NCI-H748 treated with DMSO at 0.1 percent for 48 hours (cell line): ENCODE data around the gene RPUSD1.

Source experiments
- DNase-seq: peaks from one replicate; lab custom pipeline; 2025; lab: John Stamatoyannopoulos, UW

RPUSD1 gene

DNA sequence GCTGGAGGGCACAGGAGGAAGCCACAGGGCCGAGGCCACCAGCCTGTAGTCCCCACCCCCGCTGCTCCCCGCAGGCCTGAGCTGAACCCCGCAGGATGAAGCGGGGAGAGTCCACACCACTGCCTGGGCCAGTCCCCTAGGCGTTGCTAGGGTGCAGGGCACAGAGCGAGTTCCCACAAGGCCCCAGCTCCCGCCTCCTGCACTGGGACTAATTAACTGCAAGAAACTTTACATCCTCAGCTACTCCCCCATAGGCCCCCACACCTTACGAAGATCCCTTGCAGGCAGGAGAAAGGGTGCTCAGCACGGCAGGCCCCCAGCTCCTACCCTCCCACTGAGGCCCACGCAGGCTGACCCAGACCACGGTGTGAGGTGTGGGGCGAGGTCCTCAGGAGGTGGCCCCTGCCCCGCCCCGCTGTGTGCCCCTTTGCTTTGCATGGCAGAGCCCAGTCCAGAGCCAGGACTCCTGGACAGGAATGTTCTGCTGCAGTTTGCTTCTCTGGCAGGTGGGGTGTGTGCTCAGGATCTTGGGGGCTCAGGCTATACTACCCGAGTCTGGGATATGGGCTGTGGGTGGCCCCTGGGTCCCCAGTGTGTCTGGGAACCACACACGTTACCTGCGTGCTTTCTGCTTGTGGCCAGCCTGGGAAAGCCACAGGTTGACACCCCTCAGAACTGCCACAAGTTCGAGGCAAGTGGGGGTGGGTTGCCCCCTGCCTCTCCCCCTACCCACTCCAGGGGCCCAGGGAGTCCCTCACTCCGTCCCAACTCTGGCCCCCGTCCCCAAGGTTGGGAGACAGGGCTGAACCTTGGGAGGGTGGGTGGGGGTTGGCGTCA lies 11.1 kb upstream of the RPUSD1 start:
- no peak for DNase-seq

DNA sequence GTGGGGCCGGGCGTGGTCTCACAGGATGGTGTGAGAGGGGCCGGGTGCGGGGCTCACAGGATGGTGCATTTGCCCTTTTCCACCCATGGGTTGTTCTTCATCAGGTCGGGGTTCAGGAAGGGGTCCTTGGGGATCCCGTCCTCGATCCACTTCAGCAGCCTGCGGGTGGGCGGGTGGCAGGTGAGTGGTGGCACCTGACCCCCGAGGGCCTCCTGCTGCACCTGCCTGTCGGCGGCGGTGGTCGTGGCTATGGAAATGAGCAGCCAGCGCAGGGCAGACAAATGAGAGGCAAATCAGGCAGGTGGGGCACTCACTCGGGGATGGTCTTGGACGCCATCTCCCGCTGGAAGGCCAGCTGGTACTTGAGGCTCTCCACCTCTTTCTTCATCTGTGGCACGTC lies 10.5 kb upstream of the RPUSD1 start:
- no peak for DNase-seq

DNA sequence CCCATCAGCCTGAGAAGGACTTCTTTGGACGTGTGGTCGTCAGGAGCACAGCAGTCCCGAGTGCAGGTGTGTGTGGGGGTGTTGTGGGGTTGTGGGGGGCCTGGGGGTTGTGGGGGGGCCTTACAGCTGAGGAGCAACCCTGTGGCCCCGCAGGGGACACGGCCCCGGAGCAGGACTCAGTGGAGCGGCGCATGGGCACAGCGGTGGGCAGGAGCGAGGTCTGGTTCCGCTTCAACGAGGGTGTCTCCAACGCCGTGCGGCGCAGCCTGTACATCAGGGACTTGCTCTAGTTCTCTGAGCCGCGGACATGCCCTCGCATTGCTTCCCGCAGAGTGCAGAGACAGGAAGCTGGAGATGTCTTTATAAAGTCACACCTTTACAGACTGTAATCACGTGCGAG lies 9.5 kb upstream of the RPUSD1 start:
- no peak for DNase-seq

DNA sequence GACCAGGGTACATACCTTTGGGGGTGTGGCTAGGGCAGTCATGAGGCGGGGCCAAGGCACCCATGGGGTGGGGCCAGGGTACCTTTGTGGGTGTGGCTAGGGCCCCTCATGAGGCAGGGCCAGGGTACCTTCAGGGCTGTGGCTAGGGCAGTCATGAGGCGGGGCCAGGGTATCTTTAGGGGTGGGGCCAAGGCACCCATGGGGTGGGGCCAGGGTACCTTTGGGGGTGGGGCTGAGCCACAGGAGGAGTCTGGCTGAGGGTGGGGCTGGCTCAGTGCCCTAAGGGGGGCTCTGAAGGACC lies 8.9 kb upstream of the RPUSD1 start:
- DNase-seq, result no peak

DNA sequence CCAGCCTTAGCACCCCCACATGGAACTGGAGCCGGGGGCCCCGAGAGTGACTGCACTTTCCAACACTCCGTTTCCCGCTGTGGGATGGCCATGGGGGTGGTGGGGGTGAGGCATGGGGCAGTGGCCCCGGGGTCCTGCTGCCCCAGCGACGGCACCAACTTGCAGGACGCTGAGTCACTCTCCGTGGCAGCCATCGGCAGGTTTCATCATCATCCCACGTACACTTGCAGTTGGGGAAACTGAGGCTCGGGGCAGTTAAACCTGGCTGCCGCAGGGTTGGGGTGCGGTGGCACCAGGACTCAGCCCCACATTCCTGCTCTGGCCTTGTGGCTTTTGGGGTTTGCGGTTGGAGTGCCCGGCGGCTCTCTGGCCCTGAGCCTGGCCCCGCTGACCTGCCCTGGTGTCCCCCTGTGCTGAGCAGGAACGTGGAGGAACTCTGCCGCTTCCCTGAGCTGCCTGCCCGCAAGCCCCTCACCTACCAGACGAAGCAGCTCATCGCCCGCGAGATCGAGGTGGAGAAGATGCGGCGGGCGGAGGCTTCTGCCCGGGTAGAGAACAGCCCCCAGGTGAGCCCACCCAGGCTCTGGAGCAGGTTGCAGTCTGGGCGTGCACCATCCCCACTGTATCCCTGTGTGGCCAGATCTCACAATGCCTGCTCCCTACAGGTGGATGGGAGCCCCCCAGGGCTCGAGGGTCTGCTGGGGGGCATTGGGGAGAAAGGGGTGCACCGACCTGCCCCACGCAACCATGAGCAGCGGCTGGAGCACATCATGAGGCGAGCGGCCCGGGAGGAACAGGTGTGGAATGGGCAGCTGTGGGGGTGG lies 8.3 kb upstream of the RPUSD1 start:
- DNase-seq, result no peak

DNA sequence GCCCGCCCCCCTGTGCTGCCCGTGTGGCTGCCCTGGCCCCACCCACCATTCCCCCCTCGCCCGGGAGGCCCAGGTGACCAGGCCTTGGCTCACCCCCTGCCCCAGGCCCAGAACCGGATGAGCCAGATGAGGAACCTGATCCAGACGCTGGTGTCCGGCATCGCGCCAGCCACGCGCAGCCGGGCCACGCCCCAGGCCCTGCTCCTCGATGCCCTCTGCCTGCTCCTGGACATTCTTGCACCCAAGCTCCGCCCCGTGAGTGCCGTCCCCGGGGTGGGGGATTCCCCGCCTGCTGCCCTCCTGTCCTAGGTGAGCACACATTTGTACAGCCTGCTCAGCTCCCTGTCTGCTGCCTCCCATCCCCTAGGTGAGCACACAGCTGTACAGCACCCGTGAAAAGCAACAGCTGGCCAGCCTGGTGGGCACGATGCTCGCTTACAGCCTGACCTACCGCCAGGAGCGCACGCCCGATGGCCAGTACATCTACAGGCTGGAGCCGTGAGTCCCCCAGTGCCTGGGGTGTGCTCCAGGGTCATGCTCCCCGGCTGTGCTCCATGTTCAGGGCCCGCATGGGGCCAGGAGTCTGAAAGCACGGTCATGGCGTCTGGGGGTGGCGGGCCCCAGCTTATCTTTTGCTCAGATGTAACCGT lies 7.5 kb upstream of the RPUSD1 start:
- DNase-seq, result no peak

DNA sequence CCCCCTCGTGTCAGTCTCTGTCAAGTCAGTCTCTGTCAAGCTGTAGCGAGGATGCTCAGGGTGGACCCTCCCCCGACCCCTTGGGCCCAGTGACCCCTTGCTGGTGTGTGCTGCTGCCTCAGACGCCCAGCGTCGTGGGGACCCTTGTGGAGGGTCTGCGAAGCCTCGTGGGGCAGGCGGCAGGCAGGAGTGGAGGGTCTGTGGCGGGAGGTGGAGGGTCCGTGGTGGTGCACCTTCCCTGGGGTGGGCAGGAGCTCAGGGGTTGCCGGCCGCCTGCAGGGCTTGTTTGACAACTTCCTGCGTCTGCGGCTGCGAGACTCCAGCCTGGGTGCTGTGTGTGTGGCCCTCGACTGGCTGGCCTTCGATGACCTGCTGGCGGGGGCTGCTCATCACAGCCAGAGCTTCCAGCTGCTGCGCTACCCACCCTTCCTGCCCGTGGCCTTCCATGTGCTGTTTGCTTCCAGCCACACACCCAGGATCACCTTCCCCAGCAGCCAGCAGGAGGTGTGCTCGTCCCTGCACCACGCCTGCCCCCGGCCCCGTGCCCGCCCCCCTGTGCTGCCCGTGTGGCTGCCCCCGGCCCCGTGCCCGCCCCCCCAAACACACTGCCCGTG lies 6.8 kb upstream of the RPUSD1 start:
- DNase-seq, result no peak

DNA sequence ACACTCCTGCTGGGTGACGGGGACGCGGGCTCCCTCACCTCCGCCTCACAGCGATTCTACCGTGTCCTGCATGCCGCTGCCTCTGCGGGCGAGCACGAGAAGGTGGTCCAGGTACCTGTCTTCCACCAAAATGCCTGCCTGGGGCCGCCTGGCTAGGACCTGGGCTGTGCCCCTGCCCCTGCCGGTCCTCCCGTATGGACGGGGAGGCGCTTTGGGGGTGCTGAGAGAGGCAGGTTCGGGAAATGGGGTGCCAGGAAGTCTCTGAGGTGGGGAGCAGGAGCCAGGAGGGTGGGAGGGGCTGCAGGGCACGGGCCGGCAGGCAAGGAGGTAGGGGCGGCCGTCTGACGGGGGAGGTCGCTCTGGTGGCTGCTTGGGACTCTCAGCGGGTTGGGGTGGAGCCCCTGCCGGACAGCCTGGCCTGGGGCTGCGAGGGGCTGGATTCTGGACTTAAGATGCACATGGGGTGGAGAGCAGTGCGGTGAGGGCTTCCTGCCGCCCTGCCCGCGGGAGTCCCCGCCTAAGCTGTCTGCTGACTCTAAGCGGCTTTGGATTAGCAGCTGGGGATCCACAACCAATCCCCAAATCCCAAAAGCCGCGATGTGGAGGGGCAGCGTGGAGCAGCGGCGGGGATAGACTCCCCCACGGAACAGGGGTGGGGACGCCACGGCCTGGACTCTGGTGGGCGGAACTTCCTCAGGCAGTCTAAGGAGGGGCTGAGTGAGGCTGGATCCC lies 6.1 kb upstream of the RPUSD1 start:
- DNase-seq, result no peak

DNA sequence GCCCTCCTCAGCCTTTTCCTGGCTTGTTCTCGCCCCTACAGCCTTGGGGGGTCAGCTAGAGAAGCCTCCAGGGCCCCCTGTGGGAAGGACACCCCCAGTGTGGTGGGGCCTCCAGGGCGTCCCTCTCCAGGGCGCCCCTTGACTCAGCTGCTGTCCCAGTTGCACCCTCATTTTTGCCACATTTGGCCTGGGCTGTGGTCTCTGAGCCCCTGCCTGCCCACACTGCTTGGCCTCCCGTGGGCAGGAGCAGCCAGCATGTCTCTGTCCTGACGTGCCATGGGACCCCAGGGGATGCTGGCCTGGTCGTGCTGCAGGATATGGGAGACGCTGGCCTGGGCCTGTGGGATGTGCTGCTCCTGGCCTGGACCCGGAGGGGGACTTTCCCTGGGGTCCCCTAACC lies 5.2 kb upstream of the RPUSD1 start:
- no peak for DNase-seq

DNA sequence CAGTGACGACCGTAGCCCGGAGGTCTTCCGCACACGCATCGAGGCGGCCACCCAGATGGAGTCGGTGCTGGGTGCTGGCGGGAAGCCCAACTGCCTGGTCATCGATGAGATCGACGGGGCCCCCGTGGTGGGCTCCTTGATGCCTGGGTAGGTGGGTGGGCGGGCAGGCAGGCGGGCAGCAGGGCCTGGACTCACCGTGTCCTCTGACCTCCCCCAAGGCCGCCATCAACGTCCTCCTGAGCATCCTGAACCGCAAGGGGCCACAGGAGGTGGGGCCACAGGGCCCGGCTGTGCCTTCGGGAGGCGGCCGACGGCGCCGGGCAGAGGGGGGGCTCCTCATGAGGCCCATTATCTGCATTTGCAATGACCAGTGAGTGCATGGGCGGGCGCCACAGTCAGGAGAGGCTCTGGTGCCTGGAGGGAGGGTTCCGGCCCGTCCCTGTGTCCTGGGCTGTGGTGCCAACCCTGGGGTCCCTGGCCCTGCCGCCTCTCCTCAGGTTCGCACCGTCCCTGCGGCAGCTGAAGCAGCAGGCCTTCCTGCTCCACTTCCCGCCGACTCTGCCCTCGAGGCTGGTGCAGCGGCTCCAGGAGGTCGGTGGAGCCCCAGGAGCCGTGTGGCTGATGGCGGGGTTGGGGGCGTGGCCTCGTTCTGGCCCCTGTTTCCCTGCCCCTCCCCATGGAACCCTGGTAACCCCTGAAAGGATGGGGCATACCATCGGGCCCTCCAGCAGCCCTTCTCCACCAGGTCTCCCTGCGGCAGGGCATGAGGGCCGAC lies 4.2 kb upstream of the RPUSD1 start:
- no peak for DNase-seq

DNA sequence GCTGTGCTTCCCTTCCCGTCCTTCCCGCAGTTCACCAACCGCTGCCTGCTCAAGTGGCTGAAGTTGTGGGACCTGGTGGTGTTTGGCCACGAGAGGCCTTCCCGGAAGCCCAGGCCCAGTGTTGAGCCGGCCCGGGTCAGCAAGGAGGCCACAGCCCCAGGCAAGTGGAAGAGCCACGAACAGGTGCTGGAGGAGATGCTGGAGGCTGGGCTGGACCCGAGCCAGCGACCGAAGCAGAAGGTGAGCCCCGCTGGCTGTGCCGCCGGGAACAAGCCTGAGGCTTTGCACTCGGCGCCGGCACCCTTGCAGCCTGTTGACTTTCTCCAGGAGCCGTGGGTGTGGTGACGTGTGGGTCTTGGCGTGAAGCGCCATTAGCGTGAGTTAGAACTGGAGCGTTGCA lies 3.0 kb upstream of the RPUSD1 start:
- no peak for DNase-seq

DNA sequence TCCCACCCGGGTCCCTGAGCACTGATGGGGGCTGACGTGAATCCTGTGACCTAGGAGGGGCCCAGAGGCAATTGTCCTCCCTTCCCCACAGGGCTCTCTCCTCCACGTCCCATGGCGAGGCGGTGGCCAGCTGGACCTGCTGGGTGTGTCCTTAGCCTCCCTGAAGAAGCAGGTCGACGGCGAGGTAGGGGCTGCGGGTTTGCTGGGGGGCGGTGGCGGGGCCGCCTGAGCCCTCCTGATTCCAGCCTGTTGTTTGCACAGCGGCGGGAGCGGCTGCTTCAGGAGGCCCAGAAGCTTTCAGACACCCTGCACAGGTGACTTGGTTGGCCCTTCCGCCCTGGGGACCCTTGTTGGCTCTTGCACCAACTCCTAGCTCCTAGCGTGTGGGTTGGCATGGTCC lies 1.9 kb upstream of the RPUSD1 start:
- DNase-seq, result no peak

DNA sequence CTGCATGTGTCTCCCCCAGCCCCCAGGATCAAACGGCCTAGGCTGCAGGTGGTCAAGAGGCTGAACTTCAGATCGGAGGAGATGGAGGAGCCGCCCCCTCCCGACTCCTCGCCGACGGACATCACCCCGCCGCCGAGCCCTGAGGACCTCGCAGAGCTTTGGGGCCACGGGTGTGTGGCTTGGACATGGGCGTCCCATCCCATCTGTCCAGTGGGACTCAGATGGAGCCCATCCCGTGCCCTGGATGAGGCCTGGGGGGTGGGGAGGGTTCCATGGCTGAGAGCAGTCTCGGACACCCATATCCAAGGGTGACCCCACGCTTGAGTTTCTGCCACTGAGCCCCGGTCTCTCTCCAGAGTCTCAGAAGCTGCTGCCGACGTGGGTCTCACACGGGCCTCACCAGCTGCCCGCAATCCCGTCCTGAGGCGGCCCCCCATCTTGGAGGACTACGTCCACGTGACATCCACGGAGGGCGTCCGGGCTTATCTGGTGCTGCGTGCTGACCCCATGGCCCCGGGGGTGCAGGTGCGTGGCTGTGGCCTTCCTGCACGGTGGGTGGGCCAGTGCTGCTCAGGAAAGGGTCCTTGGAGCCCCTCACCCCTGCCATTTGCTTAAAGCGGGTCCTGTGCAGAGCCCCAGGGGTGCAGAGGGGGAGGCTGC lies 1.1 kb upstream of the RPUSD1 start:
- no peak for DNase-seq

DNA sequence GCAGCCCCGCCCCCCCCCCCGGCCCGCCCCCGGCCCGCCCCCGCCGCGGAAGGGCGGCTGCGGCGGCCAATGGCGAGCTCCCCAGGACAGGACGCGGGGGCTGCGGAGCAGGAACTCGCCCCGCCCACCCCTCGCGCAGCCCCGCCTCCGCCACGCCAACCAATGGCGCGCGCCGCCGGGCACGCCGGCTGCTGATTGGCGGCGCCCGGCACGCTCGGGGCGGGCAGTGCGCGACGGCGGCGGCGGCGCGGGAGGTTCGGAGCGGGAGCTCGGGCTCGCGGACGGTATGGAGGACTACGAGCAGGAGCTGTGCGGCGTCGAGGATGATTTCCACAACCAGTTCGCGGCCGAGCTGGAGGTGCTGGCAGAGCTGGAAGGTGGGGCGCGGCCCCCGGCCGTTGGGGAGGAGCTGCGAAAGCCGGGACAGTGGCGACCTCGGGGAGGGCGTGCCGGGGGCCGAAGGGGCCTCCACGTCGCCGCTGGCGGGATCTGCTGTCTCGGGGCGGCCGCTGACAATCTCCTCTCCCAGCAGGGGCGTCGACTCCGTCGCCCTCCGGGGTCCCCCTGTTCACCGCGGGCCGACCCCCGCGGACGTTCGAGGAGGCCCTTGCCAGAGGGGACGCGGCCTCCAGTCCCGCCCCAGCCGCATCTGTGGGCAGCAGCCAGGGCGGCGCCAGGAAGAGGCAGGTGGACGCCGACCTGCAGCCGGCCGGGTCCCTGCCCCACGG lies 382 bp upstream of the RPUSD1 start, which contains the start of gene CHTF18:
Gene CHTF18 (plus strand): TSS at position 222 of the 728 bp plus-strand sequence. CDS start 65 bp downstream, at position 287.
- DNase-seq, result peak; percentile 49

DNA sequence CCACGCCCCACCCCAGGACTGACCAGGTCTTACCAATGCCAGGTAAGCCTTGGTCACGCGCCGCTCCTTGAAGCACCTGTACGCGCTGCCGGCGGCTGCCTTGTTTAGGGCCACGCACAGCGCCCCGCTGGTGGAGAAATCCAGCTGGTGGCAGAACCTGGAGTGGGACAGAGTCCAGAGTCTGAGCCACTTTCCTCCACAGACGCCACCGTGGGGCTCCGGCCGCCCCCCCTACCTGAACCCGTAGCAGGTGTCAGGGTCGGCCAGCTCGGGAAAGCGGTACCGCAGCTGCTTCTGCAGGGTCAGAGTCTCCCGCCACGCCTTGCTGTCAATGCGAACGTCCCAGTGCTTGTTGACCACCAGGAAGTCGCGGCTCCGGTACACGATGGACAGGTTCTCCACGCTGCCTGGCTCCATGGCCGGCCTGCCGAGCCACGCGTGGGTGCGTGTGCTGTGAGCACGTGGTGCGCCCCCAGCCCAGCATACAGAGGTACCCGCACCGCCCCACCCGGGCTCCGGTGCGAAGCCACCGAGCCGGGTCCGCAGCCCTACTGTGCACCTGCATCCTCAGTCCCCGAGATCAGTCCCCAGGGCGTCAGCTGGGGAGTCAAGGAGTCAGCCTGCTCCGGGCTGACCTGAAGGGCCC lies 737 bp downstream of the RPUSD1 start:
- DNase-seq, result no peak

DNA sequence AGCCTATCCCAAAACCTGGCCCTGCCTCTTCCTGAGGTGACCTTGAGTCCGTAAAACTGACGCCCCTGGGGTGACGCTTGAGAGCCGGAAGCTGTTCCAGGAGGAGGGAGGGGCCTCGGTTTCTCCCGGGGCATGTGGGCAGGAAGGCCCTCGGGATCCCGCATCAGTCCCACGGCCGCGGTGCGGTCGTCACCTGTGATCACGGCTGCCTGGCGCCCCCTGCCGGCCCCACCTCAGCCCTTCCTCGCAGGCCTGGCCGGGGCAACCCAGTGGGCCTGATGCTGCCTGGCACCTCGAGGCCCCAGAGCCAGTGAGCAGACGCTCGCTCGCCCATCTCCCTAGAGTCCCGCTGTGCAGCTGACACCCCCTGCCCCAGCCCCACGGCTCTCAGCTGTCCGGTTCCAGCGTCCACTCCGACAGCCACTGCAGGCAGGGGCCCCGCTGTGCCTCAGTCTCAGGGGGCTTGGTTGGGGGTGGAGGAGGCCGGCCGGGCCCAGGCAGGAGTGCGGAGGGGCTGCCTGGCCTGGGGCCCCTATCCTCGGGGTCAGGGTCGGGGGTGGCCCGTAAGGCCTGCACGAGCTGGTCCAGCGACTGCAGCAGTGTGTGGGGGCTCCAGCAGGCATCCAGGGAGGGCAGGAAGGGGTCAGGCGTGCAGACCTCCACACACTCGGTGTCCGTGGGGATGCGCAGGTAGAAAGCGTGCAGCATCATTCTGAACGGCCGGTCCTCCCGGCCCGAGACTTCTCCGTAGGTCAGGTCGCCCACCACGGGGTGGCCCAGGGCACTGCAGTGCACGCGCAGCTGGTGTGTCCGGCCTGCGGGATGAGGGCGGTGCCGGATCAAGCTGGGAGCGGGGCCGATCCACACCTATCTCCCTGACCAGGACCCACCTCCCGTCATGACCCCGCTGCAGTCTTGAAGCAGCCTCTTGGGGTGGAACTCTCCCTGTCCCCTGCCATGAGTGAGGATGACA lies 2.3 kb downstream of the RPUSD1 start:
- peak; percentile 11 for DNase-seq

DNA sequence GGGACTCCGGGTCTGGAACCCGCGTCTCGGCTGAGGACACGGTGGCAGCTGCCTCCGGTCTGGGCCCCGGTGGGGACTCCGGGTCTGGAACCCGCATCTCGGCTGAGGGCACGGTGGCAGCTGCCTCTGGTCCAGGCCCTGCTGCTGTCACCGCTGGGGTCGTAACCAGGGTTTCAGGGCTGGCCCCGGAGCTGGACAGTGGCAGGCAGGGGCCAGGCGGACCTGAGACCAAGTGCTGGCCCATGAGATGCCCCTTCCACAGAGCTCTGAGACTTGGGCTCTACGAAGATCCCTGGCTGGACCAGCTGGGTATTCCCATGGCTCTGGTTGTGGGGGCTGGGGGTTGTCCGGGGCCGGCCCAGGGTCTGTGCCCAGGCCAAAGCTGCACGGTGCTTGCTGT lies 3.8 kb downstream of the RPUSD1 start:
- no peak for DNase-seq
